ENCODE data around the gene GOLGA8J.
"Not testable (repeated sequence)": the region's sequence is repeated elsewhere in the genome, so short reads cannot be mapped to it uniquely, and the experiment has no call there.

Gene GOLGA8J, protein sequence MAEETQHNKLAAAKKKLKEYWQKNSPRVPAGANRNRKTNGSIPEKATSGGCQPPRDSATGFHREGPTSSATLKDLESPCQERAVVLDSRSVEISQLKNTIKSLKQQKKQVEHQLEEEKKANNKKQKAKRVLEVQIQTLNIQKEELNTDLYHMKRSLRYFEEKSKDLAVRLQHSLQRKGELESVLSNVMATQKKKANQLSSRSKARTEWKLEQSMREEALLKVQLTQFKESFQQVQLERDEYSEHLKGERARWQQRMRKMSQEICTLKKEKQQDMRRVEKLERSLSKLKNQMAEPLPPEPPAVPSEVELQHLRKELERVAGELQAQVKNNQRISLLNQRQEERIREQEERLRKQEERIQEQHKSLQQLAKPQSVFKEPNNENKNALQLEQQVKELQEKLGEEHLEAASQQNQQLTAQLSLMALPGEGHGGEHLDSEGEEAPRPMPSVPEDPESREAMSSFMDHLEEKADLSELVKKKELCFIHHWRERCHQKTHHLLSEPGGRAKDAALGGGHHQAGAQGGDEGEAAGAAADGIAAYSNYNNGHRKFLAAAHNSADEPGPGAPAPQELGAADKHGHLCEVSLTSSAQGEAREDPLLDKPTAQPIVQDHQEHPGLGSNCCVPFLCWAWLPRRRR

GRCh38 chr15:30082655-30083054 is at the start of gene GOLGA8J:
Gene GOLGA8J, plus strand, starts transcription at chr15:30082955. Its CDS starts 98 bp downstream, at chr15:30083053.
- DNase-seq (ENCODE audit: low read depth in 2 of 2): not testable (repeated sequence)

GRCh38 chr15:30033211-30033610 is 49.5 kb upstream of the GOLGA8J start:
- no peak for DNase-seq (ENCODE audit: low read depth in 2 of 2)

DNA sequence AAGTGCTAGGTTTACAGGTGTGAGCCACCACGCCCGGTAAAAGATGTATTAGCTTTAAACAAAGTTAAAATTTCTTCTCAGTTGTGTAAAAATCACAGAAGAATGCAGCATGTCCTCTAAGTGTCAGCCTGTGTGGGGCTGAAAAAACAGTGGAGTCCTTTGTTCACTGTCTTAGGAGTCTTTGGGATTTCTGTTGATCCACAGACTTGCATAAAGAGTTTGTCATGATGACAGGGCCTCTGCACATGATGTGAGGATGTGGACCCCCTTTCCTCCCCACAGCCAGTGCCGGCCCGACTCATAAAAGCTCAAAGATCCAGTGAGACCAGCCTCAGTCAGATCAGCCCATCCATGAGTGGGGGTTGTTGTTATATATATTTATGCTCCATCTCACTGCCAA is 49.0 kb upstream of the GOLGA8J start:
- DNase-seq (ENCODE audit: low read depth in 2 of 2): no peak

DNA sequence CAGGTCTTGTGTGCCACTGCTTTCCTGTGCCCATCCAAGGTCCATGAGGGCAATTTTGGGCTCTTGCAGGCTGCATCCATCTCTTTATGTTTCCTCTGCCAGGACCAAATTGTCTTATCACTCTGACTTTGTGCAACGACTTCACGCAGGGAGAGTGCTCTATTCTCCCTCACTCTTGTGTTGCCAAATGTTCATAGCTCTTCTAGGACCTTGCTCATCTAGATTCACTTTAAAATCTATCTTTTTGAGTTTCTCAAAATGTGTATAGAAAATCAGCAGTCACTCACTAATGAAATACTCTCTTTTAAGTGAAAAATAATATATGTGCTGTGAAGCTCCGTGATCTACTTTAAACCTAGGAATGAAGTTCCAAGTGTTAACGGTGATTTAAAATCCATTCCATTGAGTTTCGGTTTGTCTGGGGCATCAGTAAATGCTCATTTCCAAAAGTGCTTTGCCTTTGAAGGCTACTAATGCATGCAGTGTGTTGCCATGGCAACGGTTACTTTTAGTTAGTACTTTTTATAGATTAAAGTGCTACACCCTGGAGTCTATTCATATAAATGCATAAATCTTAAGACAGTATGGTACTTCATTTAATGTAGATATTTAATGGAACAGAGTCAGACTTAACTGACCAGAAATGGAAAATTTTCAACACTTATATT is 46.6 kb upstream of the GOLGA8J start:
- DNase-seq (ENCODE audit: low read depth in 2 of 2): no peak

DNA sequence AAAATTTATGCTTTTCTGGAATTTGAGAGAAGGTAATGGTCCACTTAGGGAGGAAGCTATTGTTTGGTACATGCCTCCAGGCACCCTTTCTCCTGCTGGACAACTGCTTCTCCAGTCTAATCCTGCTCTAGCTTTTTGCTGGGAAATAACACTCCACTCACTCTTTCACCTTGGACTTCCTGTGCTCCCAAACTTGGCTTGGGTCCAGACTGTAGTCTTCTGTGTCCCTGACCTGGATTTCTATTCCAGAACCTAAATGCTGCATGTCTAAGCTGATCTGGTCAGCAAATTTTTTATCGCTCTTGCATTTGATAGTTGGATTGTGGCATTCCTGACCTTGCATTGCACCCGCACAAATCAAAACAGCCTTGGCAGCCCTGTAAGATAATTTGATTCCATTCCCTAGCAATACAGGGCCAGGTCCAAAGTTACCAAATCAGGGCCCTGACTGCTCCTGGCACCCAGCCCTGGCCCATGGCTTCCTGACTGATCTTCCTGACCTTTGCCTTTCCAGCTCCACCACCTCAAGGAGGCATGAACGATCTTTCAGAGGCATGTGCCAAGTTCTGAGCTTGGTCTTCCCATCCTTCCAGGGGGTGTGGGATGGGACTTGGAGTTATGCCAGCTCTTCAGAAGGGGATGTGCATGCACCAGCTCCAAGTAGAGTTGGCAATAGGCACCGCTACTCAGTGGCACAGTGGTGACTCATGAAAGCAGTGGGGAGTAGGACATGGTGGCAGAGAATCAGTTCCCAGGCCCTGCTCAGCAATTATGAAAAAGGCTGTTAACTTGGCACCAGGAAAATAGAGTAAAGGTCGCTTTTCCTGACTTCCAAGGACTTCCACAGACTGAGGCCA is 43.9 kb upstream of the GOLGA8J start:
- DNase-seq (ENCODE audit: low read depth in 2 of 2): no peak

GRCh38 chr15:30041868-30042267 is 40.9 kb upstream of the GOLGA8J start:
- no peak for DNase-seq (ENCODE audit: low read depth in 2 of 2)

DNA sequence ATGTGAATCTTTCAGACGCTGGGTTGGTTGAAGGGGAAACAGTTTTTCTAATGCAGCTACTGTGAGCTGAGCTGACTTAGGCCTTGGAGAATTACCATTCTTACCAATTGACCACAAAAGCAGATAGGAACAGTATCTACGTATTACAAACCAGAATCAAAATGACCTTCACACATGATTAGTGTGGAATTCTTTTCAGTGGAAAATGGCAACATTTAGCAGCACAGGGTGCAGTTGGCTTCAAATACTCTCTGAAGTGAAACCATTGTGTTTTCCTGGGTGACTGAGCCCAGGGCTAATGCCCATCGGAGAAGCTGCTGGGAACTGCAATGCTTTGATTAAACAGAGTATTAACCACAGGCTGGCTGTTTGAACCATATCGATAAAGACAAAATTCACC is 40.2 kb upstream of the GOLGA8J start:
- DNase-seq (ENCODE audit: low read depth in 2 of 2): no peak

GRCh38 chr15:30043211-30043655 is 39.5 kb upstream of the GOLGA8J start:
- no peak for DNase-seq (ENCODE audit: low read depth in 2 of 2)

- no peak for DNase-seq (ENCODE audit: low read depth in 2 of 2)
Measured at GRCh38 chr15:30044377-30044776, 38.4 kb upstream of the GOLGA8J start.

DNA sequence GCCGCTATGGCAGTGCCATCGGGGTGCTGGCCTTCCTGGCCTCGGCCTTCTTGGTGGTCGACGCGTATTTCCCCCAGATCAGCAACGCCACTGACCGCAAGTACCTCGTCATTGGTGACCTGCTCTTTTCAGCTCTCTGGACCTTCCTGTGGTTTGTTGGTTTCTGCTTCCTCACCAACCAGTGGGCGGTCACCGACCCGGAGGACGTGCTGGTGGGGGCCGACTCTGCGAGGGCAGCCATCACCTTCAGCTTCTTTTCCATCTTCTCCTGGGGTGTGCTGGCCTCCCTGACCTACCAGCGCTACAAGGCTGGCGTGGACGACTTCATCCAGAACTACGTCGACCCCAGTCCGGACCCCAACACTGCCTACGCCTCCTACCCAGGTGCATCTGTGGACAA is 37.9 kb upstream of the GOLGA8J start:
- DNase-seq (ENCODE audit: low read depth in 2 of 2): not testable (repeated sequence)

- not testable (repeated sequence) for DNase-seq (ENCODE audit: low read depth in 2 of 2)
Measured at GRCh38 chr15:30045248-30046041, 37.3 kb upstream of the GOLGA8J start.

- no peak for DNase-seq (ENCODE audit: low read depth in 2 of 2)
Measured at GRCh38 chr15:30046430-30046829, 36.3 kb upstream of the GOLGA8J start.

- no peak for DNase-seq (ENCODE audit: low read depth in 2 of 2)
Measured at GRCh38 chr15:30055604-30056003, 27.2 kb upstream of the GOLGA8J start.

- no peak for DNase-seq (ENCODE audit: low read depth in 2 of 2)
Measured at GRCh38 chr15:30056166-30056565, 26.6 kb upstream of the GOLGA8J start.

GRCh38 chr15:30059771-30060170 is 23.0 kb upstream of the GOLGA8J start:
- DNase-seq (ENCODE audit: low read depth in 2 of 2): no peak

- no peak for DNase-seq (ENCODE audit: low read depth in 2 of 2)
Measured at GRCh38 chr15:30062881-30063280, 19.9 kb upstream of the GOLGA8J start.

DNA sequence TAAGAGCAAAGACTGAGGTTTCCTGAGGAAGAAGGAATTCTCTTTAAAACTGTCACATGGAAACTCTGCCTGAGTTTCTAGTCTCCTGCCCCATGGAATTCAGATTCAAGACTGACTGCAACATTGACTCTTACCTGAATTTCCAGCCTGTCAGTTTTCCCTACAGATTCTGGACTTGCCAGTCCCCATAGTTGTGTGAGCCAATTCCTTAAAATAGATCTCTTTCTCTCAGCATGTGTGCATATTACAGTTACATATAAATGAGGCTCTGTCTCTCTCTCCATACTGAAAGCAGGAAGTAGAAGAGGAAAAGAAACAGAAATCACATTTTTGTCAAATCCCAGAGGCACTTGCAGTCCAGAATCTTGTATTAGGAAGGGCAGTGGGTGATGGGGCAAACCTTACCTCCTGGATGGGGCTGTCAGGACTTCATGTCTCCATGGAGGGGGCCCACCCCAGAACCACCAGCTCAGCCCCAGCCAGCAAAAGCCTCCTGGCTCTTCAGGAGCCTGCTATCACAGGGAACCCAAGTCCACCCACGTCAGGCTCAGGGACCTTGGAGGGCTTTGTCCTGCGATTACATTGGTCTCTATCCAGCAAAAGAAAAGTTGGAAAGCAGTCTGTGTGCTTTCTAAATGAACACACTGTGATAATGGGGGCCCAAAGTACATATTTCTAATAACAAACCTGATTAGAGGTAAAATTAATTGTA is 18.8 kb upstream of the GOLGA8J start:
- DNase-seq (ENCODE audit: low read depth in 2 of 2): no peak

- no peak for DNase-seq (ENCODE audit: low read depth in 2 of 2)
Measured at GRCh38 chr15:30065025-30065801, 17.5 kb upstream of the GOLGA8J start.

- no peak for DNase-seq (ENCODE audit: low read depth in 2 of 2)
Measured at GRCh38 chr15:30068326-30068725, 14.4 kb upstream of the GOLGA8J start.
